ENCODE measurements around the gene VWA5A. TPM values are rescaled to one million over a fixed set of nuclear protein-coding genes. Genes with fewer than 3 reads are reported as not detected.
A peak's percentile ranks its signal among the peaks of the same experiment; 100 is the strongest.

The VWA5A gene
- total and polyA plus RNA-seq, 9 of the 15 experiments (the other 6 are each of a cell fraction or from before 2014, with no cell fraction given) = 4.6 to 19.7 (median 6.9) TPM

DNA sequence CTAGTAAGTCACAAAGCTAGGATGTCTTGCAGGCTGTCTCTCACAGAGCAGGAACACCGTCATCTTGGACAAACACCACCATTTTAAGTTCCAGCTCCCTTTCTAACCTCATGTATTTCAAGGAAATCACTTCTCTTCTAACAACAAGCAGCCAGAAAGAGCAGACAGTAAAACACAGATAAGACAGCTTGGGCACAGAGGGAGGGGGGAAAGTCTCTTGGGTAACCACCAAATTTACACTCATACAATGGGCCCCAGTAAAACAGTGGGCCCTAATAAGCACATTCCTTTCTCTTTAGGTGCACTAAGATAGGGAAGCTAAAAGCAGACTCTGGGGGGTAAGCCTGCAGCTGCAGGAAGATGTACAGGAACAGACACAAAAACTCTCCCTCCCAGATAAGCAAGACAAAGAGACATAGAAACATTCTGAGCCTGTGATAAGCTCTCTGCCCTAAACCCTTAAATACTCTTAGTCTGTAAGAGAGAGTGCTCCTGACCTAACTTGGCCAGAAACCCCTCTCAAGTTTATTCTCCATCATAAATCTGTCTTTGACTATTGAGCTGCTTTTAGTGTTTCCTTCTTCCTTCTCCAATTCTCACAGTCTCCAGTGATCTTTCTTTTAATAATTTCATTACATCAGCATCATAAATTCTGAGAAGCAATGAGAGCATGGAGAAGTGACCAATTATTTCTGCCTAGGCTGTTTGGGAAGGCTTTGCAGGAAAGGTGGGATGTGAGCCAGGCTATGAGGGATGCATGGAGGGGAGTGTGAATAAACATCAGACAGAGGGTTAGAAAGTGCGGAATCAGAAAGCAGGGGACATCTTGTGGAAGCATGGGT is 75.3 kb downstream of the VWA5A start (continued):
- TF ChIP-seq JUND (IDR thresholded peaks at IDR 0.05; ENCODE audit: borderline replicate concordance, low read depth, low read length) = 0 out of 2 replicates have a peak, but pooled peaks have one; percentile 9
- TF ChIP-seq JUND (tag; IDR thresholded peaks at IDR 0.05; ENCODE audit: borderline replicate concordance, low read depth, low read length) = 0 out of 3 replicates have a peak, but pooled peaks have one; percentile 10
- TF ChIP-seq FOXK2 (conservative IDR thresholded peaks at IDR 0.05 in 1 of 2, IDR thresholded peaks at IDR 0.05 in 1 of 2; ENCODE audit: low read depth in 2 of 2) = peak; percentile 61 to 62; a peak in 3 of 4 replicates
- no peak for TF ChIP-seq BCL6 (CRISPR knock-in tag; IDR thresholded peaks at IDR 0.05)
- peak; percentile 70 for TF ChIP-seq DPF2 (IDR thresholded peaks at IDR 0.05)
- TF ChIP-seq CEBPB (tag; IDR thresholded peaks at IDR 0.05) = peak; percentile 69
- TF ChIP-seq ZFP30 (CRISPR knock-in tag; IDR thresholded peaks at IDR 0.05; ENCODE audit: borderline replicate concordance) = no peak
- peak in 1 of 2 experiments; percentile 45; a peak in 1 of 4 replicates for TF ChIP-seq RCOR1 (IDR thresholded peaks at IDR 0.05; ENCODE audit: borderline replicate concordance in 1 of 2, low read depth in 2 of 2, low read length in 2 of 2)
- TF ChIP-seq MECOM (CRISPR knock-in tag; IDR thresholded peaks at IDR 0.05) = peak; percentile 83
- no peak for TF ChIP-seq HDGF (IDR thresholded peaks at IDR 0.05)
- TF ChIP-seq, protein P1, sequence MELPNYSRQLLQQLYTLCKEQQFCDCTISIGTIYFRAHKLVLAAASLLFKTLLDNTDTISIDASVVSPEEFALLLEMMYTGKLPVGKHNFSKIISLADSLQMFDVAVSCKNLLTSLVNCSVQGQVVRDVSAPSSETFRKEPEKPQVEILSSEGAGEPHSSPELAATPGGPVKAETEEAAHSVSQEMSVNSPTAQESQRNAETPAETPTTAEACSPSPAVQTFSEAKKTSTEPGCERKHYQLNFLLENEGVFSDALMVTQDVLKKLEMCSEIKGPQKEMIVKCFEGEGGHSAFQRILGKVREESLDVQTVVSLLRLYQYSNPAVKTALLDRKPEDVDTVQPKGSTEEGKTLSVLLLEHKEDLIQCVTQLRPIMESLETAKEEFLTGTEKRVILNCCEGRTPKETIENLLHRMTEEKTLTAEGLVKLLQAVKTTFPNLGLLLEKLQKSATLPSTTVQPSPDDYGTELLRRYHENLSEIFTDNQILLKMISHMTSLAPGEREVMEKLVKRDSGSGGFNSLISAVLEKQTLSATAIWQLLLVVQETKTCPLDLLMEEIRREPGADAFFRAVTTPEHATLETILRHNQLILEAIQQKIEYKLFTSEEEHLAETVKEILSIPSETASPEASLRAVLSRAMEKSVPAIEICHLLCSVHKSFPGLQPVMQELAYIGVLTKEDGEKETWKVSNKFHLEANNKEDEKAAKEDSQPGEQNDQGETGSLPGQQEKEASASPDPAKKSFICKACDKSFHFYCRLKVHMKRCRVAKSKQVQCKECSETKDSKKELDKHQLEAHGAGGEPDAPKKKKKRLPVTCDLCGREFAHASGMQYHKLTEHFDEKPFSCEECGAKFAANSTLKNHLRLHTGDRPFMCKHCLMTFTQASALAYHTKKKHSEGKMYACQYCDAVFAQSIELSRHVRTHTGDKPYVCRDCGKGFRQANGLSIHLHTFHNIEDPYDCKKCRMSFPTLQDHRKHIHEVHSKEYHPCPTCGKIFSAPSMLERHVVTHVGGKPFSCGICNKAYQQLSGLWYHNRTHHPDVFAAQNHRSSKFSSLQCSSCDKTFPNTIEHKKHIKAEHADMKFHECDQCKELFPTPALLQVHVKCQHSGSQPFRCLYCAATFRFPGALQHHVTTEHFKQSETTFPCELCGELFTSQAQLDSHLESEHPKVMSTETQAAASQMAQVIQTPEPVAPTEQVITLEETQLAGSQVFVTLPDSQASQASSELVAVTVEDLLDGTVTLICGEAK (IDR thresholded peaks at IDR 0.05) = no peak
- TF ChIP-seq, protein P1 (CRISPR knock-in tag; IDR thresholded peaks at IDR 0.05) = no peak
- TF ChIP-seq, protein P2, sequence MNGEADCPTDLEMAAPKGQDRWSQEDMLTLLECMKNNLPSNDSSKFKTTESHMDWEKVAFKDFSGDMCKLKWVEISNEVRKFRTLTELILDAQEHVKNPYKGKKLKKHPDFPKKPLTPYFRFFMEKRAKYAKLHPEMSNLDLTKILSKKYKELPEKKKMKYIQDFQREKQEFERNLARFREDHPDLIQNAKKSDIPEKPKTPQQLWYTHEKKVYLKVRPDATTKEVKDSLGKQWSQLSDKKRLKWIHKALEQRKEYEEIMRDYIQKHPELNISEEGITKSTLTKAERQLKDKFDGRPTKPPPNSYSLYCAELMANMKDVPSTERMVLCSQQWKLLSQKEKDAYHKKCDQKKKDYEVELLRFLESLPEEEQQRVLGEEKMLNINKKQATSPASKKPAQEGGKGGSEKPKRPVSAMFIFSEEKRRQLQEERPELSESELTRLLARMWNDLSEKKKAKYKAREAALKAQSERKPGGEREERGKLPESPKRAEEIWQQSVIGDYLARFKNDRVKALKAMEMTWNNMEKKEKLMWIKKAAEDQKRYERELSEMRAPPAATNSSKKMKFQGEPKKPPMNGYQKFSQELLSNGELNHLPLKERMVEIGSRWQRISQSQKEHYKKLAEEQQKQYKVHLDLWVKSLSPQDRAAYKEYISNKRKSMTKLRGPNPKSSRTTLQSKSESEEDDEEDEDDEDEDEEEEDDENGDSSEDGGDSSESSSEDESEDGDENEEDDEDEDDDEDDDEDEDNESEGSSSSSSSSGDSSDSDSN (IDR thresholded peaks at IDR 0.05; ENCODE audit: borderline replicate concordance in 1 of 2, low read depth in 2 of 2, low read length in 2 of 2) = no peak
- TF ChIP-seq TEAD1 (CRISPR knock-in tag; IDR thresholded peaks at IDR 0.05) = peak; percentile 43 to 58; a peak in 2 of 4 replicates
- TF ChIP-seq ZEB2 (IDR thresholded peaks at IDR 0.05) = no peak
- TF ChIP-seq L3MBTL2 (IDR thresholded peaks at IDR 0.05) = no peak
- peak; percentile 24; the same call in 1 of the 2 replicates for TF ChIP-seq POLR2AphosphoS5 (IDR thresholded peaks at IDR 0.05; ENCODE audit: control insufficient read depth, insufficient read depth, low read depth, low read length)

Data from K562 (cell line).